ENCODE data around the gene APLP2. TPM values are rescaled to one million over a fixed set of nuclear protein-coding genes. Genes with fewer than 3 reads are reported as not detected.

The APLP2 gene
- total and polyA plus RNA-seq, 2 of the 13 experiments (the other 11 are each of a cell fraction or from before 2014, with no cell fraction given), result 315 to 594 TPM

DNA sequence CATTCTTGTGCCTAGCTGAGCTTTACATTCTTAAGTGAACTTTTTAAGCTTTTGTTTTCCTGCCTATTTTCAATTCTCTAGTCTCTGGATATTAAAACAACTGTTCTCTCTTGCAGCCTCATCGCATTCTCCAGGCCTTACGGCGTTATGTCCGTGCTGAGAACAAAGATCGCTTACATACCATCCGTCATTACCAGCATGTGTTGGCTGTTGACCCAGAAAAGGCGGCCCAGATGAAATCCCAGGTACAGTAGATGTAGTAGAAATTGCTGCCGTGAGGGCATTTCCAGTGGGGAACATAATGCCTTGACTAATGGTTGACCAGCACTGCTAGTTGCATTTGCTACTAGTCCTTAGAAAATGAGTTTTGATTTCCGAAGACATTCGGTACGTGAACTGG lies 60.2 kb downstream of the APLP2 start (continued):
- TF ChIP-seq ZBTB40 (IDR thresholded peaks at IDR 0.05) (no peak), ZBTB40 (CRISPR knock-in tag; IDR thresholded peaks at IDR 0.05) (no peak), HOXD1 (CRISPR knock-in tag; IDR thresholded peaks at IDR 0.05) (0 out of 2 replicates have a peak, but pooled peaks have one; percentile 40), ZFAT (CRISPR knock-in tag; conservative IDR thresholded peaks at IDR 0.05) (no peak), MAX (IDR thresholded peaks at IDR 0.05) (peak; percentile 69), KLF13 (CRISPR knock-in tag; IDR thresholded peaks at IDR 0.05) (no peak), TGIF2 (CRISPR knock-in tag; IDR thresholded peaks at IDR 0.05) (peak; percentile 65; the same call in 1 of the 2 replicates), ZSCAN29 (CRISPR knock-in tag; conservative IDR thresholded peaks at IDR 0.05) (no peak), MAF1 (CRISPR knock-in tag; IDR thresholded peaks at IDR 0.05; ENCODE audit: borderline replicate concordance) (no peak), CAMTA2 (CRISPR knock-in tag; IDR thresholded peaks at IDR 0.05; ENCODE audit: borderline replicate concordance) (no peak), HMGA1 (CRISPR knock-in tag; conservative IDR thresholded peaks at IDR 0.05) (no peak), SALL1 (CRISPR knock-in tag; IDR thresholded peaks at IDR 0.05) (peak; percentile 63), ZNF264 (CRISPR knock-in tag; IDR thresholded peaks at IDR 0.05) (0 out of 2 replicates have a peak, but pooled peaks have one; percentile 39), ZNF230 (CRISPR knock-in tag; IDR thresholded peaks at IDR 0.05) (no peak), ZNF143 (CRISPR knock-in tag; IDR thresholded peaks at IDR 0.05) (no peak), ZNF160 (CRISPR knock-in tag; IDR thresholded peaks at IDR 0.05) (no peak), HDAC6 (IDR thresholded peaks at IDR 0.05; ENCODE audit: low read depth, low read length) (no peak), RBAK (CRISPR knock-in tag; IDR thresholded peaks at IDR 0.05) (no peak), HMGXB4 (CRISPR knock-in tag; IDR thresholded peaks at IDR 0.05; ENCODE audit: borderline replicate concordance in 1 of 2, low read depth in 1 of 2) (no peak)
- TF ChIP-seq, protein P1, sequence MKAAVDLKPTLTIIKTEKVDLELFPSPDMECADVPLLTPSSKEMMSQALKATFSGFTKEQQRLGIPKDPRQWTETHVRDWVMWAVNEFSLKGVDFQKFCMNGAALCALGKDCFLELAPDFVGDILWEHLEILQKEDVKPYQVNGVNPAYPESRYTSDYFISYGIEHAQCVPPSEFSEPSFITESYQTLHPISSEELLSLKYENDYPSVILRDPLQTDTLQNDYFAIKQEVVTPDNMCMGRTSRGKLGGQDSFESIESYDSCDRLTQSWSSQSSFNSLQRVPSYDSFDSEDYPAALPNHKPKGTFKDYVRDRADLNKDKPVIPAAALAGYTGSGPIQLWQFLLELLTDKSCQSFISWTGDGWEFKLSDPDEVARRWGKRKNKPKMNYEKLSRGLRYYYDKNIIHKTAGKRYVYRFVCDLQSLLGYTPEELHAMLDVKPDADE (CRISPR knock-in tag; IDR thresholded peaks at IDR 0.05), result no peak

Measured in HepG2 (cell line).